NCI-H2107 treated with DMSO at 0.1 percent for 48 hours (cell line): ENCODE data around the gene MAP7D2.

ENCODE experiments used
- DNase-seq: peaks from one replicate; lab custom pipeline; 2025; ENCODE audit not compliant: unreplicated experiment; lab: John Stamatoyannopoulos, UW

MAP7D2 gene

GRCh38 chrX:20046223-20046622 lies 70.5 kb downstream of the MAP7D2 start:
- no peak for DNase-seq

- no peak for DNase-seq
Measured at GRCh38 chrX:20042221-20042620, 74.5 kb downstream of the MAP7D2 start.

GRCh38 chrX:20038966-20039365 lies 77.7 kb downstream of the MAP7D2 start:
- DNase-seq = no peak

- no peak for DNase-seq
Measured at GRCh38 chrX:20037186-20037585, 79.5 kb downstream of the MAP7D2 start.

GRCh38 chrX:20032201-20032600 lies 84.5 kb downstream of the MAP7D2 start:
- no peak for DNase-seq

- no peak for DNase-seq
Measured at GRCh38 chrX:20029728-20030127, 87.0 kb downstream of the MAP7D2 start.

- DNase-seq = no peak
Measured at GRCh38 chrX:20028588-20028987, 88.1 kb downstream of the MAP7D2 start.

GRCh38 chrX:20026278-20026677 lies 90.4 kb downstream of the MAP7D2 start:
- DNase-seq = no peak

GRCh38 chrX:20019672-20020365 lies 96.9 kb downstream of the MAP7D2 start:
- no peak for DNase-seq

GRCh38 chrX:20016616-20016945 lies 100.1 kb downstream of the MAP7D2 start:
- DNase-seq = no peak

GRCh38 chrX:20015945-20016615 lies 100.6 kb downstream of the MAP7D2 start:
- DNase-seq = no peak

GRCh38 chrX:20015422-20015821 lies 101.3 kb downstream of the MAP7D2 start:
- no peak for DNase-seq

GRCh38 chrX:20011608-20012007 lies 105.1 kb downstream of the MAP7D2 start:
- DNase-seq = no peak

GRCh38 chrX:20007962-20008622 lies 108.6 kb downstream of the MAP7D2 start:
- DNase-seq = no peak

- no peak for DNase-seq
Measured at GRCh38 chrX:20005883-20006282, 110.8 kb downstream of the MAP7D2 start.

- DNase-seq = peak; percentile 17
Measured at GRCh38 chrX:20001588-20001987, 115.1 kb downstream of the MAP7D2 start.

- no peak for DNase-seq
Measured at GRCh38 chrX:19991350-19991718, 125.4 kb downstream of the MAP7D2 start.

GRCh38 chrX:19990556-19991349 lies 126.0 kb downstream of the MAP7D2 start, which contains the start of gene BCLAF3:
Gene BCLAF3 (minus strand): TSS chrX:19991061. CDS start chrX:19970264, 20,797 bp downstream.
- DNase-seq = peak; percentile 73

- DNase-seq = peak; percentile 4
Measured at GRCh38 chrX:19990151-19990555, 126.6 kb downstream of the MAP7D2 start.

GRCh38 chrX:19987856-19988255 lies 128.9 kb downstream of the MAP7D2 start:
- no peak for DNase-seq

GRCh38 chrX:19986531-19986930 lies 130.2 kb downstream of the MAP7D2 start:
- no peak for DNase-seq
